ENCODE results near the gene KLC1.

The KLC1 gene

GRCh38 chr14:103719751-103720150 lies 90.7 kb downstream of the KLC1 start:
- no peak for DNase-seq (ENCODE audit: low spot score)

GRCh38 chr14:103721334-103722120 lies 92.5 kb downstream of the KLC1 start:
- no peak for DNase-seq (ENCODE audit: low spot score)

- DNase-seq (ENCODE audit: low spot score): no peak
These were observed 94.7 kb downstream of the KLC1 start for GRCh38 chr14:103723748-103724081.

- peak; percentile 63 for DNase-seq (ENCODE audit: low spot score)
These were observed 95.1 kb downstream of the KLC1 start for GRCh38 chr14:103724116-103724515.

- DNase-seq (ENCODE audit: low spot score): no peak
These were observed 96.1 kb downstream of the KLC1 start for GRCh38 chr14:103725001-103725682.

- no peak for DNase-seq (ENCODE audit: low spot score)
These were observed 96.9 kb downstream of the KLC1 start for GRCh38 chr14:103725739-103726395.

- DNase-seq (ENCODE audit: low spot score): no peak
These were observed 97.5 kb downstream of the KLC1 start for GRCh38 chr14:103726474-103726873.

- no peak for DNase-seq (ENCODE audit: low spot score)
These were observed 98.4 kb downstream of the KLC1 start for GRCh38 chr14:103727313-103727980.

GRCh38 chr14:103728141-103728540 lies 99.1 kb downstream of the KLC1 start:
- no peak for DNase-seq (ENCODE audit: low spot score)

GRCh38 chr14:103728721-103729120 lies 99.7 kb downstream of the KLC1 start:
- no peak for DNase-seq (ENCODE audit: low spot score)

- DNase-seq (ENCODE audit: low spot score): no peak
These were observed 100.8 kb downstream of the KLC1 start for GRCh38 chr14:103729496-103730448.

GRCh38 chr14:103730490-103731035 lies 101.6 kb downstream of the KLC1 start:
- no peak for DNase-seq (ENCODE audit: low spot score)

- no peak for DNase-seq (ENCODE audit: low spot score)
These were observed 102.5 kb downstream of the KLC1 start for GRCh38 chr14:103731481-103731880.

GRCh38 chr14:103731916-103732867 lies 103.2 kb downstream of the KLC1 start:
- no peak for DNase-seq (ENCODE audit: low spot score)

- DNase-seq (ENCODE audit: low spot score): no peak
These were observed 104.0 kb downstream of the KLC1 start for GRCh38 chr14:103732868-103733620.

GRCh38 chr14:103733651-103734050 lies 104.6 kb downstream of the KLC1 start:
- DNase-seq (ENCODE audit: low spot score): no peak

GRCh38 chr14:103734081-103734888 lies 105.3 kb downstream of the KLC1 start:
- no peak for DNase-seq (ENCODE audit: low spot score)

GRCh38 chr14:103735022-103735421 lies 106.0 kb downstream of the KLC1 start:
- DNase-seq (ENCODE audit: low spot score): no peak
